ENCODE data around the gene TMEM203. TPM values are rescaled to one million over a fixed set of nuclear protein-coding genes. Genes with fewer than 3 reads are reported as not detected.

Gene TMEM203
- total and polyA plus RNA-seq, 2 of the 13 experiments (the other 11 are each of a cell fraction or from before 2014, with no cell fraction given): 23.4 to 36.7 TPM

- no peak within 1 kb of the TSS for H2AFZ ChIP-seq (ENCODE audit: low read length)
- in situ Hi-C loops (cut with HindIII; ENCODE audit: extremely low pct_ligation_motif_present, low pct_unique_long_range_greater_than_20kb) (no loop called here), intact Hi-C loops (cut with micrococcal nuclease; ENCODE audit: unreplicated experiment) (loop anchor here (2.0 kb wide), 2 partner anchors 14 to 22 kb away; partner anchors contain the start of gene TPRN)
- no peaks in the 10 kb centered on the region; a peak in 1 of 5 replicates for H3K27me3 ChIP-seq (ENCODE audit: control insufficient read depth in 1 of 2, insufficient read depth in 2 of 2, low read length in 2 of 2)
- peak within 1 kb of the TSS; percentile 80 for H3K9ac ChIP-seq (ENCODE audit: insufficient read depth, low read depth, low read length)
- WGBS (ENCODE audit: low lambda C conversion rate): 0% methylated on average over 1 of the region's 88 CpGs
- ChIA-PET POLR2A (interaction anchor here (0.9 to 13.4 kb wide), 14 partner anchors 13 to 169 kb away, joined by 3 to 225 read pairs (median 18); partner anchors contain the start of genes ANAPC2, ENTPD2, MAN1B1 and NDOR1), CTCF (ENCODE audit: low intra/inter-chr PET ratio, low total read pairs) (no interaction called here)
- peak within 1 kb of the TSS; percentile 76 for H3K27ac ChIP-seq (ENCODE audit: extremely low read length, insufficient read depth, low read length)
- no peaks in the 10 kb centered on the region for H3K9me3 ChIP-seq (ENCODE audit: low read length)
- H3K4me2 ChIP-seq (ENCODE audit: low read depth, low read length): peak within 1 kb of the TSS; percentile 100
- ATAC-seq: peak; percentile 9
- BruUV-seq (replicated peaks): no TSS peak
- DNase-seq (ENCODE audit: low spot score): no peak
- peaks cover 65% of the 10 kb centered on the region for H3K4me1 ChIP-seq (ENCODE audit: insufficient read depth, low read length)
- peak within 1 kb of the TSS; percentile 64 to 92 (median 84) for H3K4me3 ChIP-seq (replicated peaks in 1 of 3; ENCODE audit: insufficient read depth in 1 of 3, low read depth in 2 of 3, low read length in 3 of 3)
- no peak for FAIRE-seq
- H4K20me1 ChIP-seq (ENCODE audit: insufficient read depth, low read length): peaks cover 4% of the 10 kb centered on the region; the same call in 1 of the 2 replicates
- peaks cover 3% of the 10 kb centered on the region for H3K79me2 ChIP-seq (ENCODE audit: insufficient read depth, low read length)
- H3K36me3 ChIP-seq (replicated peaks in 1 of 2; ENCODE audit: control insufficient read depth in 1 of 2, insufficient read depth in 2 of 2, low read length in 2 of 2): no peaks in the 10 kb centered on the region
- TF ChIP-seq AKNA (CRISPR knock-in tag; IDR thresholded peaks at IDR 0.05; ENCODE audit: borderline replicate concordance) (no peak), ZNF772 (CRISPR knock-in tag; IDR thresholded peaks at IDR 0.05) (peak; percentile 48; the same call in 1 of the 2 replicates), ZMYM4 (CRISPR knock-in tag; IDR thresholded peaks at IDR 0.05) (peak; percentile 56; the same call in 1 of the 2 replicates), ZNF225 (CRISPR knock-in tag; IDR thresholded peaks at IDR 0.05) (0 out of 2 replicates have a peak, but pooled peaks have one; percentile 72), EED (CRISPR knock-in tag; IDR thresholded peaks at IDR 0.05) (peak; percentile 83; the same call in 1 of the 2 replicates), HNRNPLL (IDR thresholded peaks at IDR 0.05; ENCODE audit: low read depth, low read length, poor library complexity, severe bottlenecking) (peak; percentile 4), SALL2 (CRISPR knock-in tag; IDR thresholded peaks at IDR 0.05) (0 out of 2 replicates have a peak, but pooled peaks have one; percentile 22), MTA3 (CRISPR knock-in tag; IDR thresholded peaks at IDR 0.05) (no peak), KLF16 (CRISPR knock-in tag; IDR thresholded peaks at IDR 0.05) (no peak), MED8 (CRISPR knock-in tag; IDR thresholded peaks at IDR 0.05; ENCODE audit: insufficient replicate concordance) (peak; percentile 52), ZNF563 (CRISPR knock-in tag; IDR thresholded peaks at IDR 0.05) (peak; percentile 62; the same call in 1 of the 2 replicates), HNRNPL (IDR thresholded peaks at IDR 0.05; ENCODE audit: low read depth, low read length) (0 out of 2 replicates have a peak, but pooled peaks have one; percentile 35), MAZ (IDR thresholded peaks at IDR 0.05; ENCODE audit: borderline replicate concordance, low read depth, low read length) (no peak), MAZ (CRISPR knock-in tag; IDR thresholded peaks at IDR 0.05; ENCODE audit: low read depth) (0 out of 2 replicates have a peak, but pooled peaks have one; percentile 25), CTCF (CRISPR knock-in tag; IDR thresholded peaks at IDR 0.05) (peak; percentile 11; the same call in 1 of the 2 replicates), XRCC5 (optimal IDR thresholded peaks at IDR 0.05; ENCODE audit: low read length) (no peak)
These were observed 17.0 kb upstream of the TMEM203 start, which contains the start of gene RNF208 for GRCh38 chr9:137222190-137223077. TSS of gene RNF208 (minus strand) at chr9:137222240. CDS start at chr9:137221212, 1,028 bp downstream.
